H1 (cell line): ENCODE results near the gene HEPACAM. TPM values are rescaled to one million over a fixed set of nuclear protein-coding genes. Genes with fewer than 3 reads are reported as not detected.

Experiments used
- CTCF ChIA-PET: fragments of 300-600 bp; sonication (Branson Sonifier 250); formaldehyde crosslinking; loops from one replicate; lab custom pipeline; 2021; ENCODE audit not compliant: partially characterized antibody; lab: Charles Lee
- POLR2A ChIA-PET: fragments of 300-600 bp; sonication (Branson Sonifier 250); formaldehyde crosslinking; loops from one replicate; lab custom pipeline; 2021; ENCODE audit warnings: inconsistent platforms; ENCODE audit not compliant: partially characterized antibody; lab: Charles Lee
- DNase-seq, 2 experiments: peaks; one replicate each; pipeline versions ENCODE4 v3.0.0 to v3.0.0-alpha.2; 2010 to 2022; ENCODE audit warnings: low spot score in 2 of 2, low read depth in 1 of 2, mixed read lengths in 1 of 2
- FAIRE-seq: peaks from 2 replicates; lab custom pipeline; 2011; peaks lifted over from hg19 to GRCh38; lab: Jason Lieb, UNC
- H2AFZ ChIP-seq: 2 replicates; pipeline ENCODE4 v1.8.1; 2012; ENCODE audit warnings: low read length, inconsistent platforms
- H2AK5ac ChIP-seq: 2 replicates; pipeline ENCODE4 v1.6.1; 2013; ENCODE audit warnings: low read depth, low read length
- H2BK120ac ChIP-seq: replicated peaks from 2 replicates; pipeline ENCODE3; 2013; ENCODE audit warnings: low read depth, low read length, inconsistent platforms
- H2BK12ac ChIP-seq: 2 replicates; pipeline ENCODE4 v1.6.1; 2013; ENCODE audit warnings: low read depth, low read length
- H2BK15ac ChIP-seq: 2 replicates; pipeline ENCODE4 v1.6.1; 2013; ENCODE audit warnings: low read length
- H2BK20ac ChIP-seq: 2 replicates; pipeline ENCODE4 v1.6.1; 2013; ENCODE audit warnings: low read length
- H2BK5ac ChIP-seq: 2 replicates; pipeline ENCODE4 v1.6.1; 2013; ENCODE audit warnings: low read depth, low read length
- H3K14ac ChIP-seq: 2 replicates; pipeline ENCODE4 v1.6.1; 2013; ENCODE audit warnings: inconsistent platforms; ENCODE audit not compliant: insufficient read length
- H3K18ac ChIP-seq: 2 replicates; pipeline ENCODE4 v1.6.1; 2013; ENCODE audit warnings: low read length; ENCODE audit errors: extremely low read depth
- H3K23ac ChIP-seq: 2 replicates; pipeline ENCODE4 v1.6.1; 2013; ENCODE audit warnings: inconsistent platforms; ENCODE audit not compliant: insufficient read length
- H3K23me2 ChIP-seq: 2 replicates; pipeline ENCODE4 v1.6.1; 2013; ENCODE audit warnings: low read depth, low read length
- H3K27ac ChIP-seq: 2 replicates; pipeline ENCODE4 v1.6.1; 2011; ENCODE audit warnings: low read depth, low read length, inconsistent platforms
- H3K27me3 ChIP-seq, 4 experiments: replicated peaks in 1 of 4; 1 replicate in 1 of 4; 2 replicates in 3 of 4; pipeline versions ENCODE4 v1.6.1 to v1.8.1; 2011 to 2013; ENCODE audit warnings: low read length in 3 of 4, mild to moderate bottlenecking in 3 of 4, inconsistent platforms in 2 of 4, mixed read lengths in 2 of 4, moderate library complexity in 1 of 4; ENCODE audit not compliant: control insufficient read depth in 3 of 4, insufficient read depth in 3 of 4; ENCODE audit errors: extremely low read depth in 1 of 4
- H3K36me3 ChIP-seq, 4 experiments: 2 replicates each; pipeline versions ENCODE4 v1.6.1 to v1.8.1; 2011 to 2013; ENCODE audit warnings: mild to moderate bottlenecking in 4 of 4, low read length in 3 of 4, moderate library complexity in 2 of 4, control low read depth in 1 of 4, inconsistent platforms in 1 of 4; ENCODE audit not compliant: insufficient read depth in 4 of 4, control insufficient read depth in 2 of 4
- H3K4ac ChIP-seq: replicated peaks from 2 replicates; pipeline ENCODE3; 2013; ENCODE audit warnings: low read length, low read depth, mixed read lengths, inconsistent platforms; ENCODE audit not compliant: insufficient read length
- H3K4me1 ChIP-seq, 4 experiments: replicated peaks in 1 of 4; 1 replicate in 1 of 4; 2 replicates in 3 of 4; pipeline versions ENCODE4 v1.6.1 to v1.8.1; 2011 to 2013; ENCODE audit warnings: low read length in 3 of 4, inconsistent platforms in 2 of 4, mixed read lengths in 1 of 4; ENCODE audit not compliant: insufficient read depth in 4 of 4, control insufficient read depth in 3 of 4
- H3K4me2 ChIP-seq, 2 experiments: 2 replicates each; pipeline versions ENCODE4 v1.6.1 to v1.8.1; 2011 to 2013; ENCODE audit warnings: low read depth in 2 of 2, low read length in 2 of 2, control low read depth in 1 of 2, inconsistent platforms in 1 of 2, mild to moderate bottlenecking in 1 of 2; ENCODE audit not compliant: insufficient read depth in 1 of 2
- H3K4me3 ChIP-seq, 4 experiments: fragments of 200-600, 300-600 bp in 1 of 4; sonication (generic), shearing (Covaris generic), sonication (Bioruptor Twin) in 1 of 4; 2 replicates each; pipeline versions ENCODE4 v1.5.1 to v1.8.1; 2011 to 2016; ENCODE audit warnings: low read length in 4 of 4, low read depth in 3 of 4, control low read depth in 2 of 4, inconsistent platforms in 2 of 4, mild to moderate bottlenecking in 2 of 4, mixed read lengths in 1 of 4, moderate library complexity in 1 of 4; ENCODE audit not compliant: insufficient read depth in 2 of 4; ENCODE audit errors: extremely low read depth in 1 of 4
- H3K56ac ChIP-seq: replicated peaks from 2 replicates; pipeline ENCODE3; 2013; ENCODE audit warnings: low read depth, mild to moderate bottlenecking, mixed read lengths, low read length, inconsistent platforms; ENCODE audit not compliant: insufficient read length
- H3K79me1 ChIP-seq: 2 replicates; pipeline ENCODE4 v1.6.1; 2013; ENCODE audit warnings: low read depth, low read length, control low read depth
- H3K79me2 ChIP-seq, 2 experiments: 2 replicates each; pipeline versions ENCODE4 v1.6.1 to v1.8.1; 2012 to 2013; ENCODE audit warnings: low read length in 2 of 2, mild to moderate bottlenecking in 2 of 2, inconsistent platforms in 1 of 2; ENCODE audit not compliant: insufficient read depth in 2 of 2, control insufficient read depth in 1 of 2
- H3K9ac ChIP-seq, 4 experiments: replicated peaks in 1 of 4; 1 replicate in 1 of 4; 2 replicates in 3 of 4; pipeline versions ENCODE4 v1.6.1 to v1.8.1; 2011 to 2013; ENCODE audit warnings: low read depth in 3 of 4, low read length in 3 of 4, control low read depth in 2 of 4, mild to moderate bottlenecking in 2 of 4, moderate library complexity in 2 of 4, inconsistent platforms in 1 of 4; ENCODE audit errors: extremely low read depth in 1 of 4
- H3K9me3 ChIP-seq, 2 experiments: 2 replicates each; pipeline versions ENCODE4 v1.6.1 to v1.8.1; 2012 to 2013; ENCODE audit warnings: mild to moderate bottlenecking in 2 of 2, moderate library complexity in 2 of 2, control low read depth in 1 of 2, inconsistent platforms in 1 of 2, low read depth in 1 of 2, low read length in 1 of 2, mixed read lengths in 1 of 2; ENCODE audit not compliant: insufficient read depth in 2 of 2
- H4K20me1 ChIP-seq, 2 experiments: replicated peaks in 1 of 2; 2 replicates each; pipeline versions ENCODE3 to v1.8.1; 2011 to 2013; ENCODE audit warnings: inconsistent platforms in 2 of 2, low read length in 2 of 2, mild to moderate bottlenecking in 1 of 2; ENCODE audit not compliant: insufficient read depth in 2 of 2, control insufficient read depth in 1 of 2
- H4K5ac ChIP-seq: 2 replicates; pipeline ENCODE4 v1.6.1; 2013; ENCODE audit warnings: low read length, low read depth, mixed read lengths, inconsistent platforms; ENCODE audit not compliant: insufficient read length
- H4K8ac ChIP-seq: 2 replicates; pipeline ENCODE4 v1.8.0; 2013; ENCODE audit warnings: mild to moderate bottlenecking, moderate library complexity, low read length, inconsistent platforms; ENCODE audit not compliant: insufficient read depth; ENCODE audit errors: extremely low read depth
- H4K91ac ChIP-seq: replicated peaks from 2 replicates; pipeline ENCODE3; 2013; ENCODE audit warnings: low read length, mixed read lengths, inconsistent platforms; ENCODE audit not compliant: insufficient read length
- CTBP2 ChIP-seq: IDR thresholded peaks from 2 replicates; pipeline ENCODE4 v1.7.0; 2011; ENCODE audit warnings: borderline replicate concordance, mild to moderate bottlenecking, moderate library complexity, mixed read lengths, low read length; ENCODE audit not compliant: insufficient read depth, insufficient read length
- JUN ChIP-seq: IDR thresholded peaks from 2 replicates; pipeline ENCODE4 v1.6.1; 2011; ENCODE audit warnings: low read depth, mild to moderate bottlenecking, improper control_type of control experiment, low read length
- SAP30 ChIP-seq: fragments of 300-600 bp; sonication (generic); IDR thresholded peaks from 2 replicates; pipeline ENCODE4 v1.7.1; 2012; ENCODE audit warnings: low read length, moderate library complexity, mild to moderate bottlenecking, inconsistent platforms; ENCODE audit not compliant: insufficient read depth, insufficient replicate concordance
- SIN3A ChIP-seq, 2 experiments: IDR thresholded peaks in 1 of 2; conservative IDR thresholded peaks in 1 of 2; 2 replicates each; pipeline ENCODE4 v1.6.1; 2011 to 2012; ENCODE audit warnings: low read length in 2 of 2, improper control_type of control experiment in 1 of 2, low read depth in 1 of 2, mild to moderate bottlenecking in 1 of 2
- SIX5 ChIP-seq: IDR thresholded peaks from 2 replicates; pipeline ENCODE4 v1.6.1; 2011; ENCODE audit warnings: mild to moderate bottlenecking, low read depth, low read length
- SRF ChIP-seq: IDR thresholded peaks from 2 replicates; pipeline ENCODE4 v1.6.1; 2011; ENCODE audit warnings: mild to moderate bottlenecking, low read depth, low read length, moderate library complexity
- TAF7 ChIP-seq: optimal IDR thresholded peaks from 2 replicates; pipeline ENCODE3; 2011; ENCODE audit warnings: low read depth, mild to moderate bottlenecking, inconsistent platforms, low read length, moderate library complexity, borderline replicate concordance
- YY1 ChIP-seq: IDR thresholded peaks from 2 replicates; pipeline ENCODE4 v1.6.1; 2011; ENCODE audit warnings: low read depth, mild to moderate bottlenecking, low read length
- WGBS, 2 experiments: shearing (Covaris generic) in 1 of 2; methylation state at CpG; one replicate each; pipeline versions ENCODE4 v1.1.6 to v1.1.7; 2013 to 2015; ENCODE audit warnings: low lambda C conversion rate in 2 of 2, mixed read lengths in 2 of 2, inconsistent platforms in 1 of 2, low coverage in 1 of 2, missing lambda C conversion rate in 1 of 2; ENCODE audit not compliant: insufficient replicate concordance in 2 of 2, insufficient coverage in 1 of 2, insufficient read length in 1 of 2; ENCODE audit errors: extremely low coverage in 1 of 2, missing lambda C conversion rate in 1 of 2; 5-methylcytosine and 5-hydroxymethylcytosine counted together
- polyA plus RNA-seq, 7 experiments: library from polyadenylated mRNA; depleted of rRNA in 3 of 7; stranded (reverse) in 5 of 7; unstranded in 2 of 7; fragments of >200 nt in 5 of 7; fragments of 200-250 nt in 2 of 7; gene quantifications; 1 replicate in 5 of 7; 2 replicates in 1 of 7; 4 replicates in 1 of 7; pipeline versions ENCODE4 v1.2.1 to v1.2.3, GENCODE V29; 2011 to 2013; ENCODE audit warnings: missing spikeins in 2 of 7, mixed read lengths in 2 of 7
- total RNA-seq: library from RNA; stranded (reverse); fragmentation: NEBNext Ultra II Directional; extraction: Animal tissue kit (Norgen Biotek cat#: 25700); gene quantifications from 2 replicates; pipeline ENCODE4 v1.2.1, GENCODE V29; 2021
- TF ChIP-seq, protein P1 (sequence below): IDR thresholded peaks from 2 replicates; pipeline ENCODE4 v1.6.1; 2012; ENCODE audit warnings: low read length, inconsistent platforms
- TF ChIP-seq, protein P2 (sequence below): IDR thresholded peaks from 2 replicates; pipeline ENCODE4 v1.6.1; 2011; ENCODE audit warnings: low read length, improper control_type of control experiment

The HEPACAM gene
- total and polyA plus RNA-seq, 2 of the 8 experiments (the other 6 are each of a cell fraction or from before 2014, with no cell fraction given) = not detected

DNA sequence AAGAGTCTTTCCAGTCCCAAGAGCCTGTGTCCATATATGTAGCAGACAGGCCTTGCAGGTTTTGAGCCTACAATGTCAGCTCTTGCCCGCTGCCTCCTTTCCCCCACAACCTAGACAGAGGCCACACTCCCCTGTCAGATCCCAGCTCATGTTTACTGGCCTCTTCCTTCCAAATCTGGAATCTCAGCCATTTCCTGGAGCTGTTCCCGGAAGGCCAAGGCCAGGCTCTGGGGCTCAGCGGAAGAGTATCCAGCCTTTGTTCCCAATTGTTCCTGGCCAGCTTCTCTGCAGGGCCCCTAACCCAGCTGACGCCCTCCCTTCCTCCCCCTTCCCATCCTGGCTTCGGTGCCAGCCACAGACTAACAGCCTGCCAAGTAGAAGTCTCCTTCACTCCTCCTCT lies 37.1 kb downstream of the HEPACAM start:
- Histone ChIP-seq H3K79me1 (no peaks in the 10 kb centered on the region), H4K5ac (no peak overlapping the region), H3K18ac (no peak overlapping the region; the same call in 1 of the 2 replicates), H2AFZ (0 out of 2 replicates have a peak overlapping the region, but pooled peaks have one; percentile 26), H3K27ac (no peak overlapping the region), H3K56ac (no peak overlapping the region), H3K23me2 (no peaks in the 10 kb centered on the region), H2BK20ac (peak overlapping the region; percentile 50; the same call in 1 of the 2 replicates), H2BK12ac (peak overlapping the region; percentile 55; the same call in 1 of the 2 replicates), H4K8ac (no peak overlapping the region), H2BK5ac (no peak overlapping the region; the same call in 1 of the 2 replicates), H4K91ac (no peak overlapping the region), H3K27me3 (peaks cover 0 to 6% (median 0%) of the 10 kb centered on the region in 4 experiments; a peak in 3 of 7 replicates), H3K4me3 (no peak overlapping the region), H3K4me2 (no peak overlapping the region), H3K9me3 (no peaks in the 10 kb centered on the region), H3K23ac (no peak overlapping the region), H2BK120ac (no peak overlapping the region), H3K4me1 (peaks cover 0 to 2% (median 1%) of the 10 kb centered on the region in 4 experiments; a peak in 3 of 7 replicates), H4K20me1 (no peaks in the 10 kb centered on the region), H3K36me3 (no peaks in the 10 kb centered on the region), H3K14ac (no peak overlapping the region), H3K4ac (no peak overlapping the region), H3K79me2 (no peaks in the 10 kb centered on the region), H2BK15ac (no peak overlapping the region), H2AK5ac (no peak overlapping the region), H3K9ac (no peak overlapping the region)
- DNase-seq (peak in 1 of 2 experiments; percentile 47), FAIRE-seq (no peak)
- ChIA-PET CTCF (interaction anchor here (0.8 to 4.1 kb wide), 13 partner anchors 10 to 455 kb away, joined by 3 to 13 read pairs (median 6); no protein-coding TSS in a partner anchor), POLR2A (interaction anchor here (1.2 to 1.7 kb wide), 2 partner anchors 10 to 55 kb away, joined by 3 to 5 read pairs; partner anchors contain the start of gene CCDC15)
- 68% methylated on average over 5 of the region's 5 CpGs; no CpG with 5 or more reads in 1 of the 2 experiments for WGBS, 2 experiments
- TF ChIP-seq SAP30 (no peak), JUN (no peak), SIN3A (conservative IDR thresholded peaks at IDR 0.05 in 1 of 2, IDR thresholded peaks at IDR 0.05 in 1 of 2; ENCODE audit: low read depth in 1 of 2, low read length in 2 of 2) (no peak), SRF (no peak), CTBP2 (no peak), SIX5 (no peak), TAF7 (no peak), YY1 (no peak)
- TF ChIP-seq, protein P1, sequence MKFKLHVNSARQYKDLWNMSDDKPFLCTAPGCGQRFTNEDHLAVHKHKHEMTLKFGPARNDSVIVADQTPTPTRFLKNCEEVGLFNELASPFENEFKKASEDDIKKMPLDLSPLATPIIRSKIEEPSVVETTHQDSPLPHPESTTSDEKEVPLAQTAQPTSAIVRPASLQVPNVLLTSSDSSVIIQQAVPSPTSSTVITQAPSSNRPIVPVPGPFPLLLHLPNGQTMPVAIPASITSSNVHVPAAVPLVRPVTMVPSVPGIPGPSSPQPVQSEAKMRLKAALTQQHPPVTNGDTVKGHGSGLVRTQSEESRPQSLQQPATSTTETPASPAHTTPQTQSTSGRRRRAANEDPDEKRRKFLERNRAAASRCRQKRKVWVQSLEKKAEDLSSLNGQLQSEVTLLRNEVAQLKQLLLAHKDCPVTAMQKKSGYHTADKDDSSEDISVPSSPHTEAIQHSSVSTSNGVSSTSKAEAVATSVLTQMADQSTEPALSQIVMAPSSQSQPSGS = no peak
- TF ChIP-seq, protein P2, sequence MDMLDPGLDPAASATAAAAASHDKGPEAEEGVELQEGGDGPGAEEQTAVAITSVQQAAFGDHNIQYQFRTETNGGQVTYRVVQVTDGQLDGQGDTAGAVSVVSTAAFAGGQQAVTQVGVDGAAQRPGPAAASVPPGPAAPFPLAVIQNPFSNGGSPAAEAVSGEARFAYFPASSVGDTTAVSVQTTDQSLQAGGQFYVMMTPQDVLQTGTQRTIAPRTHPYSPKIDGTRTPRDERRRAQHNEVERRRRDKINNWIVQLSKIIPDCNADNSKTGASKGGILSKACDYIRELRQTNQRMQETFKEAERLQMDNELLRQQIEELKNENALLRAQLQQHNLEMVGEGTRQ = no peak
